GOT3 (cell line): ENCODE results near the gene NDUFS3.
A peak's percentile ranks its signal among the peaks of the same experiment; 100 is the strongest.

Source experiments
- DNase-seq: peaks from one replicate; lab custom pipeline; 2025; ENCODE audit warnings: mixed read lengths; lab: John Stamatoyannopoulos, UW

NDUFS3 gene

DNA sequence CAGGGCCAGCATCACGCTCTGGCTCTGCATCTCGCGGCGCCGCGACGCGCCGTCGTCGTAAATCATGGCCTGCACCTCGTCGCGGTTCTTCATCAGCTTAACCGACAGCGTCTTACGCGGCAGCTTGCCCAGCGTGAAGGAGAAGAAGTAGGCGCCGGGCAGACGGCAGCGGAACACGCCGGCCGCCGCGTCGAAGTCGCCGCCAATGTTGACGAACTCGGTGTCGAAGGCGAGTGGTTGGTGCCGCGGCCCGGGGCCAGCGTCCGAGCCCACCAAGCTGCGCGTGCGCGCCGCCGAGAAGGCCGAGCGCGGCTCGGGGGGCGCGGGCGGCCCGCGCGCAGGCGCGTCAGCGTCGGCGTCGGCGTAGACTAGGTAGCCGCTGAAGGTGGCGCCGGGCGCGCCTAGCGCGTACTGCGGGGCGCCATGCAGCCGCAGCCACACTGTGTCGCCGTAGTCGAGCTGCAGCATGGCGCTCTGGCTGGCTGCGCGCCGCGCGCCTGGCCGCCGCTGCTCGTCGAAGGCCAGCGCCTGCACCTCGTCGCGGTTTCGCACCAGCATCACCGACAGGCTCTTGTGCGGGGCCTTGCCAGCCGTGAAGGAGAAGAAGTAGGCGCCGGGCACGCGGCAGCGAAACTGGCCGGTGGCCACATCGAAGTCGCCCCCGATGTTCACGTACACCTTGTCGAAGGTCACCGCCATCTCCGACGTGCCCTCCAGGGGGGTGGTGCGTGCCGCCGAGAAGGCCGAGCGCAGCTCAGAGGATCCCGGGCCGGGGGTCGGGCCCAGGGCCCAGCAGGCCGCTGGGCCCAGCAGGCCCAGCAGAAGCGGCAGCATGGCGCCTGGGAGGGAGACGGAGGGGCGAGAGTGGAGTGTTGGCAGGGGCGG, 11.3 kb downstream of the NDUFS3 start:
- DNase-seq: no peak

DNA sequence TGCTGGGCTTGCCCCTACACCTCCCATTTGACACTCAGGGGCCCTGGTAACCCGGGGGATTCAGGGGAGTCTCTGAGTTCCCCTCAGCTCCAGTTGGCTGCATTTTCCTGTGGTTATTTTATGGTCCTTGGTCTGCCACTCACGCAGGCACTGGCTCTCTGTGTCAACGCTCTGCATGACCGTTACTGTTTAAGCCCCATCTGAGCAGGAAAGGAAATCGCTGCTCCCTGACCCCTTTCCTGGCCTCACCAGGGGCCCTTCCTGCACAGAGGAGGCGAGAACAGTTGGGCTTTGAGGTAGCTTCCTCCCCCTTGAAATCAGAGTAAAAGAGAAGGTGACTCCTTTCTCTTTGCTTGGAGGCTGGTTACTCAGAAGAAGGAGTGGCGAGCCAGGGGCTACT, 12.9 kb downstream of the NDUFS3 start:
- DNase-seq: no peak

DNA sequence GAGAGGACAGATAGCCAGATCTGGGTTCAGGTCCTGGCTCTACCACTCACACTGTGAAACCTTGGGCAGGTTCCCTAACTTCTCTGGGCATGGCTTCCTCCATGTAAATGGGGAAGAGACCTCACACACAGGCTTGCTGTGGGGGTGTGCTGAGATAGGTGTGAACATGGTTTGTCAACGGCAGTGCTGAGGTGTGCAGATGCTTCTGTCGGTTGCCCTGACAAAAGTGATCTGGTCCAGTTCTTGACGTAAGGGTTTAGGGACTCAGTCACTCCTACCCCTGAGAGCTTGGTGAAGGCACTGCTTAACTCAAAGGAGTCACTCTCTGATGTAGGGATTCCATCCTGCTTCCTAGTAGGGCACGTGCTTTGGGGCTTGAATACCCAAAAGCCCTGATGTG, 13.4 kb downstream of the NDUFS3 start:
- no peak for DNase-seq

DNA sequence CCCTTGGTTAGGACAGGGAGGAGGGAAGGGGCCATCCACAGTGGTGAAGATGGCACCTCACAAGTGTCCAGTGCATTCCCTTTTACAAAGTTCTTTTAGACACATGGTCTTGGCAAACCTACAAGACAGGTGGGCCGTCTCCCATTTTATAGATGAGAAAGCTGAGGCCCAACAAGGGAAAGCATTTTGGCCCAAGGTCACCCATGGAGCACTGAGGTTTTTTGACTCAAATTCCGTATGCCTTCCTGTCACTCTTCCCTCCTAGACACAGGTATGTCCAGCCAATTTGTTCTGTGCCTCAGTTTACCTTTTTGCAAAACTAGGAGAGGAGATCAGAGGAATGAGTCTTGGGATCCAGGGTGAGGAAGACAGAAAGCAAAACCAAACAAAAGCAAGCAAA, 14.1 kb downstream of the NDUFS3 start:
- no peak for DNase-seq

DNA sequence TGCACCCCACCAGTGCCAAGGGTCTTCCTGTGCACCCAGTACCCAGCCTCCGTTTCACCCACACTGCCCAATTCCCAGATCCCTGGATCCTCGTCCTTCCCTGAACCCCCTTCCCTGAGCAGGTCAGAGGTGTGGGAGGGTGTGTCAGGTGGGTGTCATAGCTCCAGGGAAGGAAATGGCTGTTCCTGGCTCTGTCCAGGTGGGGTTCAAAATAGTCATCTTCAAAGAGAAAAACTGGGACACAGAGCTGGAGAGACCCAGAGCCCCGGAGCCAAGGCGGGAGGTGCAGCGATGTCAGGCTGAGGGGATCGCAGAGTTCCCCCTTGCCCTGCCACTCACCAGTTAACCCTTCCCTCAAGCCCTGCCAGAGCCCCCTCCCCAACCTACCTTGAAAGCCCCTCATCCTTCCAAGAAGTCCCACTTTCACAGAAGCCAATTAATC, 14.6 kb downstream of the NDUFS3 start:
- no peak for DNase-seq

DNA sequence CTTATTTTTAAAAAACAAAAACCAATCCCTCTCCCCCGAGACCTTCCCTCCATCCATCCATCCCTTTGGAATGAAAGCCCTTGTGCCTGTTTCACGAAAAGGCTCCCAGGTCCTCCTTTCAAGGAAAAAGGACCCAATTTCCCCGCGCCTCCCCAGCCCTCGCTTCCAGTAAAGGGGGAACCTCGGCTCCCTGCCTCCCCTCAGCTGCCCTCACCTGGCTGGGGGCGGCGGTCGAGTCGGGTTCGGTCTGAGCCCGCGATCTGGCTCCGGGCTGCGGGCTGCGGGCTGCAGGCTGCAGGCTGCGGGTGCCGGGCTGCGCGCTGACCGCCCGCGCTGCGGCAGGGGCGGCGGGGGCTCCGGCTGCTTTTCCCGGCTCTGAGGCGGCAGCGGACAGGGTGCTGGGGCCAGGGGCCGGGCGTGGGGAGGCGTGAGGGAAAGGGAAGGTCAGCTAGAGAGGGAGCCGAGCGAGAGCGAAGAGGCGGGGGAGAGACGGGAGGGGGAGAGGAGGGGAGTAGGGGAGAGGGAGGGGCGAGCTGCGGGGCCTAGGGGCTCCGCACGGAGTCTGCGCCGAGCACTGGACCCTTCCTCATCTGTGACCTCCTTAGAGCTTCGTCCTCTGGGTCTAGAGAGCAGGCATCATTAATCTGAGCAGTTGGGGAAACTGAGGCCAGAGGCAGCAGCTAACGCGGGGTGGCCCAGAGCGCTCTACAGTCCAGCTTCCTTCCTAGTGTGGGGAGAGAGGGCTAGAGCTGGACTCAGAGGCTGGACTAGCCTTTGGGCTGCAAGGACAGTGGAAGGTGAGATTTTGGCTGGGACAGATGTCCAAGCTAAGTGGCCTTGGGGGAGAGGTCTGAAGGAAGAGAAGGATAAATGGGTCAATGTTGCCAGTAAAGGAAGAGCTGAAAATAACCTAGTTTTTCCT, 15.3 kb downstream of the NDUFS3 start, which contains the start of gene C1QTNF4:
Gene C1QTNF4, minus strand, starts transcription at position 478 of the 922 bp plus-strand sequence. CDS start 3,601 bp downstream, outside the sequence.
- DNase-seq: no peak

DNA sequence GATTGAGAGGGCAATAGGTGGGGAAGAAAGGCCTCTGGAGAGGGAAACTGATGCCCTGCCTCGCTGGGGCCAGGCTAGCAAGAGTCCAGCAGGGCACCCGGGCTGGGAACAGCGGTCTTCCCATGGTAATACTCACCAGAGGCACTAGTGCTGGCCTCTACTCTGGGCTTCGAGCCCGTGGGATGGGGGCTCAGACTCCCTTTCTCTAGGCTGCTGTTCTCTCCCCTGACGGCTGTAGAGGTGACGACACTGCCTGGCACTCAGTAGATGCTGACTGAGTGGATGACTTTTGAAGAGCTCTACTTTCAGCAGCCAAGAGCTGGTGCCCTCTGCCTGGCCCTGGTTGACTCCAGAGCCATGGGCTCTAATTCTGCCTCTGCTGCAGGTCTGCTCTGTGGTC, 16.2 kb downstream of the NDUFS3 start:
- no peak for DNase-seq

DNA sequence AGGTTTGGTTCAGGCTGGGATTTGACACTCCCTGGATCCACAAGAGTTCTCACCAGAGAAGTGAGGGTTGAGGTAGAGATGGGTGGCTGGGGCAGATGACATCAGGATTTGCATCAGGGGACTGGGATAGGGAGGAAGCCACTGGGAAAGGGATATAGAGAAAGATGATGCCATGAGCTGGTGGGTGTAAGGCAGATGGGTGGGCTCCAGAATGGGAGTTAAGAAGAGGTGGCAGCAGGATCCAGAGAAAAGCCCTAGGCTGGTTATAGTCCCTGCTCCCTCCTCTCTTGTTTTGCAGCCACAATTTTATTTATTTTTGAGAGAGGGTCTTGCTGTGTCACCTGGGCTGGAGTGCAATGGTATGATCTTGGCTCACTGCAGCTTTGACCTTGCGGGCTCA, 17.1 kb downstream of the NDUFS3 start:
- no peak for DNase-seq

DNA sequence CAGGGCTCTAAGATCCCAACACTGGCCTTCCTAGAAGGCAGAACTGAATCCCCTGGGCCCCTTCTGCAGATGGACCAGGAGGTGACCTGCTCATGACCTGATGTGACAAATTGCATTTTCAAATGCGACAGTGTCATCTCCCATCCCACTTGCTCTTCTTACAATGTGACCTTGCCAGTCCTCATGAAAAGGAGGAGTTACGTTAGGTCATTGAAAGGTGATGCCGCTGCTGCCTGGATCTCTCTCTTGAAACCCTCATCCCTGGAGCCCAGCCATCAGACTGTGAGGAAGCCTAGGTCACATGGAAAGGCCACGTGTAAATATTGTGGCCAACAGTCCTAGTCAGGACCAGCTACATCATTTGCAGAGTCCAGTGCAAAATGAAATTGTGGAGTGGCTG, 21.0 kb downstream of the NDUFS3 start:
- no peak for DNase-seq

DNA sequence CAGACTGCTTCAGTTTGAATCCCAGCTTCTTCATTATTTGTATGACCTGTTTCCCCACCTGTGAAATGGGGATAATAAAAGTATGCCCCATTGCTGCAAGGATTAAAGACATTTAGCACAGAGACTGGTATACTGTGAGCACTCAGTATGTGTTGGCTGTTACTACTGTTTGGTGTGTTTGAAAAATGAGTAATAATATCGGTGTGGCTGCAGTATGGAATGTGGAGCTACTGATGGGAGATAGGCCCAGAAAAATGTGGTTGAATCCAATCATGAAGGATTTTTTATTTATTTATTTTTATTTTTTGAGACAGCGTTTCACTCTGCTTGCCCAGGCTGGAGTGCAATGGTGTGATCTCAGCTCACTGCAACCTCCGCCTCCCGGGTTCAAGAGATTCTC, 24.4 kb downstream of the NDUFS3 start:
- no peak for DNase-seq

DNA sequence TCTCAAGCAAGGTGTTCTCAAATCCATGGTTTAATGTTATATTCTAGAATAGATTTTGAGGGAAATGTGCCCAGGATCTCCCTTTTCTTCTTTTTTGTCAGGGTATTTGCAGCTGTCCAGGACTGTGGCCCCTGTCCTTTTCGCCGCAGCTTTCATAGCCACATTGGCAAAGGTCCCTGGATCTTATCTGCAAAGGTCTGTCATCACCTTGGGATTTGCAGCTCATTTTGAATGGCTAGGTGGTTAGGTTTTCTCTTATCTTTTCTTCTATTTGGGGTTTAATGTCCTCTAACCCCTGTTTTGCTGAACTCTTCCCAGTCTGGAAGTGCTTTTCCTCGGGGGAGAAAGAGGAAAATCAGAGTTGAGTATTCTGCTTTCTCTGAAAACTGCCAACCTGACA, 27.0 kb downstream of the NDUFS3 start:
- no peak for DNase-seq

DNA sequence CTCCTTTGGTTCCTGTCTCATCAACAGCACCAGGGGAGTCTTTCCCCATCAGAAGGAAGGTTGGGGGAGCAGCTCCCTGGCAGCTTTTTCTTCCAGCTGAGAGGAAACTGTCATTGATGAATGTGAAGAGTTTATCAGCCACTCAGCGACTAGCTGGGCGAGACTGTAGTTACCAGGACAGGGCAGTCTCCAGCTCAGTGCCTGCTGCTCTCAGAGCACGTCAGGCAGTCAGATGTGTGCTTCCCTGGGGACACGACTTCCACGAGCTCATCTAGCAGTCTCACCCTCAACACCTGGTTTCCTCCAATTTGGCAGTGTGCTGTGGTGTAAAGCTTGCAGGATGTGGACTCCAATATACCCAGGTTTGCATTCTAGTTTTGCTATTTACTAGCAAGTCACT, 27.9 kb downstream of the NDUFS3 start:
- DNase-seq: no peak

DNA sequence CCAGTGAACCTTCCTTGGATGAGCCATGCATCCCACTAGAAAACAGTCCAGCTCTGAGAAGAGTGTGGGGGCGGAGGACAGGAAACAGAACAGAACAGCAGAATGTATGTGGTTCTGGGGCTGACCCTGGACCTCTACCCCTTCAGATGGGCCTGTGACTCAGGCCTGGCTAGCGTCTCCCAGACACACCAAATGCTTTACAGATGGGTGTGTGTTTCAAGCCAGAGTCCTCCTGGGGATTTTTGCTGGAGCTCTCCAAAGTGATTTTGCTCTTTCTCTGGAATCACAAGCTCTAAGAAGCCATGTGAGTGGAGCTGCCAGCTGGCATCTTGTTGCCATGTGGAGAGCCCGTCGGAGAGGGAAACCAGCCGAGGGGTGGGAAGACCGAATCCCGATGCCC, 28.5 kb downstream of the NDUFS3 start:
- peak; percentile 41 for DNase-seq

DNA sequence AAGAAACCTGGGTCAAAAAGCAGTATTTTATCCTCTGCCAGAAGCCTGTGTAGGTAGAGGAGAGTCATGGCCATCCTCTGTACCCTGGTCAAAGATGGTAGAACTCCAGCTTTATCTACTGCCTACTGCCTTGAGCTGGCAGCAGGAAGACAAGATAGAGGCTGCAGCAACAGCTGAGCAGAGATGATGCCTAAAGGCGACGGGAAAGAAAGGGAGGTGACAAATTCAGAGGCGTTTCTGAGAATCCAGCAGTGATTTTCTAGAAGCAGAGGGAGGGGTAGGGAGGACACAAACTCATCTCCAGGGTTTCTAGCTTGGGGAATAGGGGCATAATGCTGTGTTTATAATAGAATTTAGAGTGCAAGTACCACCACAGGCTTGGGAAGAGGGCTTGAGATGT, 30.8 kb downstream of the NDUFS3 start:
- DNase-seq: no peak

DNA sequence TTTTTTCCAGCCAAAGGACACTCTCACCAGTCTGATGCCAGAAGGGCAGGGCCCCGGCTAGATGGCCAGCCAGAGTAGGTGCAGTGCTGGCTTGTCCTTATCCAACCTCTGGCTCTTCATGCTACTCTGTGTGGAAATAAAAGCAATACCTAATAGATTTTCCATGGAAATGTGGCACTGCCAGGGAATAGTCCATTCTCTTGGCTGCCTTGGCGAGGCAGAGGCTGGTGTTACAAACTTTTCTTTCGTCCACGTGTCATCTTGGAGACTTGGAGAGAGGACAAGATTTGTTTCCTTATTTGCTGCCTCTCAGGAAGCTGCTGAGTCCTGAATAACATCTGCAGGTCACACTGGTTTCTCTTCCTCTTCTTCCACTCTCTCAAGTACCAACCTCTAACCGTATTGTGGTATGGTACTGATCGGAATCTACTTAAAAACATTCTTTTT, 32.5 kb downstream of the NDUFS3 start:
- DNase-seq: no peak

DNA sequence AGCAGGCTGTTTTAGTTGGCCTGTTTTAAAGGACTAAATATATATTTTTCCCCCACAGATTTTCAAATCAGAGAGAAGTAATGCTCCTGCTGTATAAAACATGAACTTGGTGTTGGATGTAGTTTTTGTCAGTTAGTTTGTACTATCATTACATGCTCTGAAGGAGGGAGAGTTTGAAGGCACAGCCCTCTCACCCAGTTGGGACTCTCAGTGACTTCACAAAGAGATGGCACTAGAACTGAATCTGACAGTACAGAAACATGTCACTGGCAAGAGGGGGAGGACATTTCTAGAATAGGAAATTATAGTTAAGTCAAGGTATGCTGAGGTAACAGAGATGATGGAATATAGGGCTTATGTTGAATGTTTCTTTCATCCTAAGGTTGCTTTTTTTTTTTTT, 36.4 kb downstream of the NDUFS3 start:
- no peak for DNase-seq

DNA sequence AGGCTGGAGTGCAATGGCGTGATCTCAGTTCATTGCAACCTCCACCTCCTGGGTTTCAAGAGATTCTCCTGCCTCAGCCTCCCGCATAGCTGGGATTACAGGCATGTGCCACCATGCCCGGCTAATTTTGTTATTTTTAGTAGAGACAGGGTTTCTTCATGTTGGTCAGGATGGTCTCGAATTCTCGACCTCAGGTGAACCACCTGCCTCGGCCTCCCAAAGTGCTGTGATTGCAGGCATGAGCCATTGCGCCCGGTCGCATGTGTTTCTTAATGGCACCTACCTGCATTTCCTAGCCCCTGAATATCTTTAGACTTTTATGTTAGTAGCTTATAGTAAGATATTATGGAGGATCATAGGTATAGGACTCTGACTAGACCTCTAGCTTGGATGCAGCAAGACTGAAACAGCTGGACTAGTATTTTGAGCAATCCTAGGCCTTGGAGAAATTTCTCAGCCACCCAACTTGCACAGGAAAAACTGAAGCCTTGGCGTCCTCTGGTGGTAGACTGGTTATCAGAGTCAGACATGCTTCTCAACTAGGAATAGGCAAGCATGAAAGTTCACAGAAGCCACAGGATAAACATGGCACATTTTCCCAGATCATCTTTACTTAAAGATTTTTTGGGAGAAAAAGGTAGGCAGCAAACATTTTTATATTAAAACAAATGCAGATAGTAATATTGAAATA, 38.0 kb downstream of the NDUFS3 start:
- DNase-seq: no peak

DNA sequence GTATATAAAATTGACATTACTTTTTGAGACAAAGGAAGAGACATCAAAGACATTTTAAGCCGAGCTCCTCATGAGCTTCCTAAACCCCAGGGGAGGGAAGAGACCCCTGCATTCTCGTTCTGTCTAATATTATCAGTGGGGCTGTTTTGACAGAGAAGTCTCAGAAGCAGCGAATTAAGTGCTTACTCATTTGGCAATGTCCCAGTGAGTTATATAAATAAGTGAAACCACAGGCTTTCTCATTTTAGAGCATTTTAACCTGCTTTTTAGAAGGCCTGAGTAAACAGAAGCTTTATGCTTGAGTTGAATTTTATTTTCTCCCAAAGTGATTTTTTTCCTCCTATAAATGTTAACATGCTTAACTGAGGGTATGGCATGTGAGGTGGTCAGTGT, 38.5 kb downstream of the NDUFS3 start:
- DNase-seq: no peak

DNA sequence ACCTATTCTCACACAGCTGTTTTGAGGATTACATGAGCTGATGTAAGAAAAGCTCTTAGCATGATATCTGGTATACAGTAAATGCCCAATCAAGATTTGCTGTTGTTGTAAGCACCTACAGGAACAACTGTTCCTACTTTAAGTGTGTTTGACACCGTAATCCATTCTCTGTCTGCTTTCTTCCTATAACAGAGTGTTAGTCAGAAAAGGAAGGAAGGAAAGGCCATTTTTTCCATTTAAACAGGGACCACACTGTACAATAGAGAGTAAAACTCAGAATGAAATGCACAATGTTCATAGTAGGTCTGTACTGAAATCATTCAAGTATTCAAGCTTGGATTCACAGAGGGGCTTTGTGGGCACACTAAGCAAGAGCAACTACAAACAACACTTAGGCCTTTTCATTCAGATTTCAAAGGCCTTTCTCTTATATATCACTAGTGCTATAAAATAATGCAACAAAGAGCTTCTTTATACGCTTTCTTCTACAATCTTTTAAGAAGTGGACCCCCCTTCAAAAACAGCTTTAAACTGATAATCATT, 42.0 kb downstream of the NDUFS3 start:
- no peak for DNase-seq

DNA sequence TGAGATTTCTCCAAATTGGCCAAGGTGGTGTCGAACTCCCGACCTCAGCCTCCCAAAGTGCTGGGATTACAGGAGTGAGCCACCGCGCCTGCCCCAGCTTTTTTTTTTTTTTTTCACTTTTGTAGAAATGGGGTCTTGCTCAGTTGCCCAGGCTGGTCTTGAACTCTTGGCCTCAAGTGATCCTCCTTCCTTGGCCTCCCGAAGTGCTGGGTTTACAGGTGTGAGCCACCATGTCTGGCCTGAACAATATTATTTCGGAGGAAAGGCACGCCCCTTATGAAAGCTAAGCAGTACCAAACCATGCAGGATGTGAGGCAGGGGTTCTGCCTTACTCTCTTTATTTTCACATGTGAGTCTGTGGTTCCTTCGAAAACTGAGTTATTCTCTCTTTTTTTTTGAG, 47.4 kb downstream of the NDUFS3 start:
- DNase-seq: no peak

DNA sequence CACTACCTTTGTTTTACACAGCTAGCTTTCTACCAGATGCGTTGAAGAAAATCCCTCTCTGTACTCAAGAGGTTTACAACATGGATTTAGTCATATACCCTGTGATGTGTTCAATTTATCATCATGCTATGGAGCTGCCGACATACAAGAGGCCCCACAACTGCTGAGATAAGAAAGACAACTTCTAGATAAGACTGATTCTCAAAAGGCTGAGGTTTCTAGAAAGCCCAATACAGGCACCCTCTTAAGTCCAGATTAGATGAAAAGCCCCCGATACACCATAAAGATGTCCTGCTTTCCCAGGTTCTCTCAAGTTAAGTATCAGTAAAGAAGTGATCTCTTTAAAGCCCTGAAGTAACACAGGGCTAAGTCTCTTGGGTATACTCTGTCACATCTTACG, 49.2 kb downstream of the NDUFS3 start:
- DNase-seq: no peak

DNA sequence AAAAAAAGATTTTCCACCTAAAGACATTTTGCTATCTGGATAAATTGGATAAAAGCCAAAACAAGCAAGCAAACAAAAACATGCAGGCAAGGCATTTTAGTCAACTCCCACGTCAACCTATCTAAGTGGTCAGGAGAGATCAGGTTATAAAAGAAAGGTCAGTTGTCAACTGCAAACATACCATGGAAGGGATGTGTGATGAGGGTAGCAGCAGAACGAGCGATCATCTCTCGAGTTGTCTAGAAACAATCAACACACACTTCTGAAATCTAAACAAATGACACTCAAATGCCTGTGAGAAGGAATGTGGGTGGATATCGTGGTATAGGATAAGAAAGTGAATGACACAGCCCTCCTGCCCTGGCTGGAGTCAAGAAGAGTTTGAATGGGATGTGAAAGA, 52.6 kb downstream of the NDUFS3 start:
- DNase-seq: no peak
